HG02610 (cell line): Measurements from ENCODE around the gene PDE7B.
A peak's percentile ranks its signal among the peaks of the same experiment; 100 is the strongest.
"Not testable (repeated sequence)": the region's sequence is repeated elsewhere in the genome, so short reads cannot be mapped to it uniquely, and the experiment has no call there.

ENCODE experiments used
- ATAC-seq: cut with Tn5 transposase; IDR thresholded peaks from one replicate; pipeline ENCODE4 v1.9.1; 2021; ENCODE audit warnings: mild to moderate bottlenecking, moderate library complexity; ENCODE audit not compliant: unreplicated experiment

Gene PDE7B

DNA sequence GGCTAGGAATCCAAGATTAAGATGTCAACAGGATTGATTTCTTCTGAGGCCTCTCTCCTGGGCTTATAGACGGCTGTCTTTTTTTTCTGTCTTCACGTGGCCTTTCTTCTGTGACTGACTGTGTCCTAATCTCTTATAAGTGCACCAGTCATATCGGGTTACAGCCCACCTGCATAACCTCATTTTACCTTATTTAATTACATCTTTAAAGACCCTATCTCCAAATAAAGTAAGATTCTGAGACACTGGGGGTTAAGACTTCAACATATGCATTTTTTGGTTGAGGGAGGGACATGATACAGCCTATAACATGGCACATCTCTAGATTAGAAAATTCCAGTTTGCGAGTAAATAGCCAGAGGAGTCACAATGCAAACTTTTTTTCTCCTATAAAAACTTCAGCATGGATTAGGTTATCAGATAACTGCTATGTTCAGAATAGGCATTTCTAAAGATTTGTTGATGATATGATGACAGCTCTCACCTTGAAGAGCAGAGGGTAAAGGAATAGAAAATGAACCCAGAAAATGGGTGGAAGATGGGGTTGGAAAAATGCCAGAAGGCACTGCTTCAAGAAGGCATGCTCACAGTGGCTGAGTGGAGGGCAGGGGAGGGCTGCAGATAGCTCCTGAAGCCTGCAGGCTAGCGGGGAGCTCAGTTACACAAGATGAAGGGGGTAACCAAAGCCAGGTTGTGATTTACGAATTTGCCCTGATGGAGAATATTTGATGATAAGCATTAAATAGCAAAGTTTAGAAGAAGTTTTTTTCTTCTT is 8.7 kb upstream of the PDE7B start:
- no peak for ATAC-seq

DNA sequence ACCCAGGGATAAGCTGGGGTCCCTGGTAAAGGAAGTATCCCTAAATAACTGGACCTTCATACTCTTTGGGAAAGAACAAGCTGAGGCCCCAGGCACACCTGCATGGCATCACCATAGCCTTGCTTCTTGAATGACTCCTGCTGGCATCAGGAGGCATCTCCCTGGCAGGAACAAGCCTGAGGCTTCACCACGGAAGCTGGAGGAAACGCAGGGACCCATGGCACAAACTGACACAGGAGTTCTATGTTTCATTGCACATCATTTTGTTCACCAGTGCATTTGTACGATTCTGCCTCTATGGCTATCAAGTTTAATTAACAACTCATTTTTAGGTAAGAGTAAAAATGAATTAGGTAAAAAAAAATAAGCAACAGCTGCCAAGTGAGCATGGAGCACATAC is 619 bp upstream of the PDE7B start:
- ATAC-seq: no peak

DNA sequence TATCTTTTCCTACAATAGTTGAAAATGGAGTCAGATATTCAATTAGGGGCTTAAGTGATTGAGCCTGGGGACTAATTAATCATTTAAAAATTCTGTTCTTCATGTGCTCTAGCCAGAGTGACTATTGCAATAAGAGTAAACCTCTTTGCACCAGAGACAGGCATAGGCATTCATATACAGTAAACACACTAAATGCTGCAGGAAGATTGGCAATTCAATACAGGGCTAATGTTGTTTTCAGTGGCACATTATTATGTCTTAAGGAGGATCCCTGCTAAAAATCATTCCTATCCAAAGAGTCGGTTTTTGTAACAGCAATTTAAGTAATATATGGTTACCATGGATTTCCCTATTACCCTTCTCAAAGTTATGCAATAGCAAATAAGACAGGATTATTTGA is 1.2 kb downstream of the PDE7B start:
- ATAC-seq: no peak

DNA sequence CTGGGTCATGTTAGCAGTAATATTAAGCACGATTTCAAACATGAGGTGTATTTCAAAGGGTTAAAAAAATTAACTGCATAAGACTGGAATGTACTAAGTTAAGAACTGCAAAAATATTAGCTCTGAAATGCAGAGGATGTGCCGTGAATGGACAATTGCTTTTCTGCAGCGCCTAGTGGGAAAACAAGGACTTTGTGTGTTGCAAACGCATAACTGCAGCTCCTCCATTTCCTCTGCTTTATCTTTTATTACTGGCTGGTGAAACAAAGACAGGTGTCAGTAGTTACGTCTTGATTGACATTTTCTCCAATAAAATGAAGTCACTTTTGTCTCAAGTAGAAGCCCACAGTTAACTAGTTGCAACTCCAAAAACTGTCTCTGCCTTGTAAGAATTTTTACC is 1.7 kb downstream of the PDE7B start:
- ATAC-seq: no peak

DNA sequence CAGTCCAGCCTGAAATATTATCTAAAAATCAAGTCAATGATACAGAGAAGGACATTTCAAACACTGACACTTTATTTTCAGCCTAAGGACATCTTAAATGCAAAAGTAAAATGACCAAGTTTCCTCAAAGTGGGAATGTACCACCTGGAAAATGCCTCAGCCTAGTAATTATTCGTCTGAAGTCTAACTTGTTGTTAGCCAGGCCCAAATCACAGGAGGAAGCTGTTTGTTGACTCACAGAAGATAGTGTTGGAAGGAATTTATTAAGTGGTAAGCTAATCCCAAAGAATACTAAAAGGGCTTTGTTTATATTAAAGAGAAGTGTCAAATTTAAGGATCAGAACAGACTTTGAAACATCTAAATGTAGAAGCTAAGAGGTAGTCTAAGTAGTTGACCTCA is 2.5 kb downstream of the PDE7B start:
- ATAC-seq: no peak

- peak; percentile 64 for ATAC-seq
These were observed 3.3 kb downstream of the PDE7B start for GRCh38 chr6:135854799-135855198.

DNA sequence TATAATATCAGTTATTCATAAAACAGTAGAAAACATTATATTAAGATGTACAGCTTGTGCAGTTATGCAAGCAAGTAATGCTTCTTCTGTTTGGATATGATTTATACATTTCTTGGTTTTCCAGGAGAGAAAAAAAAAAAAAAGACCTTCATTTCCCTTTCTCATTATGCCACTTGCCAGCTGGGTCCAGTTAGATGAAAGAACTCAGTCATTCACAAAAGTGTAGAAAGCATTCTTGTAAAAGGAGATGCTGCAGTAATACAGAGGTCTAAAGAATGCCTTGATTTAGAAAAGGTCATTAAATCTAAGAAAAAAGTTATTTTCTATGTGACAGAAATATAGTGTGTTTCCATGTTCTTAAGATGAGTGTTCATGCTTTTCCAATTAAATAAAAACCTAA is 7.4 kb downstream of the PDE7B start:
- no peak for ATAC-seq

DNA sequence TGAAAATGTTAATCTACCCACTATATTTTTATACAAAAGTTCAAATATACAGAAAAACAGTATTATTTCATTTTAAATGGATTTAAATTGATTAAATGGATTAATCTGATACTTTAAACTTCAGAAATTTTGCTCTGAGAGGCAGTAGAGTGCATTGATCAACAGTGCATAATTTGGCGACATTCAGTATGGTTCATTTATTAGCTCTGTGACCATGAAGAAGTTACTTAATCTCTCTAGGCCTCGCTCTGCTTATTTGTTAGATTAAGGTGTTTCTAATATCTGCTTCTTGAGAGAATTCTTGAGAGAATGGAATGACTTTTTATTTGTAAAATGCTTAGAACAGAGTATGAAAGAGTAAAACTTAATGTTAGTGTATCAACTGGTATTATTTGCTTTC is 8.9 kb downstream of the PDE7B start:
- no peak for ATAC-seq

DNA sequence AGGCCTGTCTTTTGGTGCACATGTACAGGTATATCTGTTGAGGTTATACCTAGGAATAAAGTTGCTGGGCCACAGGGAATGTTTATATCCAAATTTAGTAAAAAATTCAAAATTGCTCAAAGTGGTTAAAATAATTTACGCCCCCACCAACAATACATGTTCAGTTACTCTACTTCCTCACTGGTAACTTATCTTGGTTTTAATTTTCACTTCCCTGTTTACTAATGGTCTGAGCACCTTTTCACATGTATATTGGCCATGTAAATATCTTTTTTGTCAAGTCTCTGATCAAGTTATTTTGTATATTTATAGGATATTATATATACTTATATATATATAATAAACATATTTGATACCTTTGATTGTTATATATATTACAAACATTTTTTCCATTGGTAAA is 9.7 kb downstream of the PDE7B start:
- ATAC-seq: peak; percentile 55

- ATAC-seq: not testable (repeated sequence)
These were observed 13.4 kb downstream of the PDE7B start for GRCh38 chr6:135864929-135865328.

- no peak for ATAC-seq
These were observed 15.1 kb downstream of the PDE7B start for GRCh38 chr6:135866445-135867123.

- no peak for ATAC-seq
These were observed 15.8 kb downstream of the PDE7B start for GRCh38 chr6:135867332-135867731.

GRCh38 chr6:135869857-135870256 is 18.4 kb downstream of the PDE7B start:
- ATAC-seq: no peak

- no peak for ATAC-seq
These were observed 19.2 kb downstream of the PDE7B start for GRCh38 chr6:135870722-135871121.

- no peak for ATAC-seq
These were observed 19.8 kb downstream of the PDE7B start for GRCh38 chr6:135871296-135871695.

- ATAC-seq: no peak
These were observed 20.4 kb downstream of the PDE7B start for GRCh38 chr6:135871878-135872277.

DNA sequence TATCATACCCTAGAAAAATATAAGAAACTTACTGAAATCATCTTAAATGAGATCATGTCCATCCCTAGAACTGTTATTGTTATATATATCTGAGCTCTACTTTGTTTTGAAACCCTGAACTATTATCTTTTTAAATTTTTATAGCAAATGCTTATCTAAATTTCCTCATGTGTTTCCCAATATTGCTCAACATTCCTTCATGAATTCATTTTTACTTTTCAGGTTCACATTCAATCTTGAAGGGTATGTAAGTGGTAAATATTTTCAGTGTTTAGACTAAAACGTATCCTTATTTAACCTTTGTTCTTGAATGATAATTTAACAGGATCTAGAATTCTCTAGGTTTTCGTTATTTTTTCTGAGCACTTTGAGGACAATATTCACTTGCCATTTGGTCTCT is 23.9 kb downstream of the PDE7B start:
- ATAC-seq: no peak

DNA sequence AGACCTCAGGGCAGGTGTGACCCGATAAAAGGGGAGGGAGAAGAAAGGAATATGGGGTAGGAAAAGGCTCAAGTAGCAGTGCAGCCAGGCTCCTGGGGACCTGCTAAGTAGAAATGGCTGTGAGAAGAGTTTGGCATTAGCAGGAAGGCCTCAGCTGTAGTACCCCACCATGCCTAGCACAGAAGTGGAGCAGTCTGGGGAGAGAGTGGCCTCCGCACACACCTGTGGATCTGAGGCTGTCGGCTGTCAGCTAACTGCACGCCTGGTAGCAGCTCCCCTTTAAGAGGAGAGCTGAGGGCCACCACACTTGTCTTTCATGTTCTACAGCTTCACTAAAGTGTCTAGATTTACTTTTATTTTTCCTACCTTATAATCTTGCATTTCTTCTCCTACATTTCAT is 24.6 kb downstream of the PDE7B start:
- ATAC-seq: no peak

DNA sequence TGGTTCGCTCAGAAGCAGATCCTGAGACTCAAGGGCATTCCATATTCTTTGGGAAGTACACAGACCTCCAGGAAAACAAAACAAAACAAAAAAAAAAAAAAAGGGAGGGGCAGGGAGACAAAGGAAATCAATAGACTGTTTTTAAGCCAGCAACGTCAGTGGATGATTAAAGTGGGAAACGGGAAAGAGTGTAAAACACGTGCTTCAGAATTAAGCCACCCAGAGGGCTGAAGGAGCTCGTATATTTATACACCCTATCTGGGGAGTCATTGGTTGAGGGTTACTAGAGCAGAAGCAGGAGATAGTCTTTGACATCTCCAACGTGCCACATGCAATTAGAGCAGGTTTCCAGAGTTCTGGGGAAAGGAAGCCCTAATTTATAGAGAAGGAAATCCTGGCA is 26.2 kb downstream of the PDE7B start:
- ATAC-seq: no peak

- ATAC-seq: peak; percentile 94
These were observed 28.8 kb downstream of the PDE7B start for GRCh38 chr6:135880066-135880972.

DNA sequence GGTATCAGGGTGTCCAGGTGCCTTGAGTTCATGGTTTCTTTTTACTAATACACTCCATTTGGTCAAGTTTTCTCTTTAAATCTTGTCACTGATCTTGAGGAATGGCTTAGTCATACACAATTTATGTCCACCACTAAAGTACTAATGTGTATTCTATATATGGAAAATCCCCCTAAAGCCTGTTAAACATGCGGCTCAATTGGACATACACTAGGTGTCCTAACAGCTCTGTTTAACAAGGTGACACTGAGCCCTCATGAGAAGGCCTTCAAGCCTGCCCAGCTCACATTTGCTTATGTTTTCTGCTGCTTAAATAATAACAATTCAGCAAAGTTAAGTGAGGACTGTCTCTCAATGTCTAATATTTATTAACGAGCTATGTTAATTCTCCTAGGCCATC is 31.5 kb downstream of the PDE7B start:
- ATAC-seq: no peak

- ATAC-seq: no peak
These were observed 32.0 kb downstream of the PDE7B start for GRCh38 chr6:135883536-135883935.
